T-helper 1 cell treated with Interleukin-12 subunit alpha and Interleukin-12 subunit beta and Interleukin-4 antibody, amounts not matched to agents 30 μg/mL and 1 μg/mL, for 36 hours (primary cell): Measurements from ENCODE around the gene GAPDH.

ENCODE experiments used
- H3K27ac Mint-ChIP-seq: one replicate; pipeline ENCODE4 v1.8.0; 2021; ENCODE audit warnings: mild to moderate bottlenecking, mixed read lengths
- H3K27me3 Mint-ChIP-seq: one replicate; pipeline ENCODE4 v1.8.0; 2021; ENCODE audit warnings: low read depth, mixed read lengths
- H3K36me3 Mint-ChIP-seq: one replicate; pipeline ENCODE4 v1.8.0; 2021; ENCODE audit warnings: low read depth, mixed read lengths
- H3K4me1 Mint-ChIP-seq: one replicate; pipeline ENCODE4 v1.8.0; 2021; ENCODE audit warnings: low read depth, mixed read lengths
- H3K4me3 Mint-ChIP-seq: one replicate; pipeline ENCODE4 v1.8.0; 2021; ENCODE audit warnings: mild to moderate bottlenecking, moderate library complexity, mixed read lengths
- H3K9me3 Mint-ChIP-seq: one replicate; pipeline ENCODE4 v1.8.0; 2021; ENCODE audit warnings: mixed read lengths

Gene GAPDH

DNA sequence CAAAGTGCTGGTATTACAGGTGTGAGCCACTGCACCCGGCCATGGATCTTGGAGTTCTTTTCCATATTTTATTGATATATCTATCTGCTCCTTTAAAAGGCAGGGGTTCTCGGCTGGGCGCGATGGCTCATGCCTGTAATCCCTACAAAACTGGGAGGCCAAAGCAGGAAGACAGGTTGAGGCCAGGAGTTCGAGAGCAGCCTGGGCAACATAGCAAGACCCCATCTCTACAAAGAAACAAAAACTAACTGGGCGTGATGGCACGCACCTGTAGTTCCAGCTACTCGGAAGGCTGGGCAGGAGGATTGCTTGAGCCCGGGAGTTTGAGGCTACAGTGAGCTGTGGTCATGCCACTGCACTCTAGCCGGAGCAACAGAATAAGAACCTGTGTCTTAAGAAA, 12.1 kb upstream of the GAPDH start:
- Mint-ChIP-seq H3K4me1 (peaks cover 5% of the 10 kb centered on the region), H3K4me3 (no peak overlapping the region), H3K27me3 (no peaks in the 10 kb centered on the region), H3K9me3 (no peaks in the 10 kb centered on the region), H3K36me3 (peaks cover 46% of the 10 kb centered on the region), H3K27ac (no peak overlapping the region)

DNA sequence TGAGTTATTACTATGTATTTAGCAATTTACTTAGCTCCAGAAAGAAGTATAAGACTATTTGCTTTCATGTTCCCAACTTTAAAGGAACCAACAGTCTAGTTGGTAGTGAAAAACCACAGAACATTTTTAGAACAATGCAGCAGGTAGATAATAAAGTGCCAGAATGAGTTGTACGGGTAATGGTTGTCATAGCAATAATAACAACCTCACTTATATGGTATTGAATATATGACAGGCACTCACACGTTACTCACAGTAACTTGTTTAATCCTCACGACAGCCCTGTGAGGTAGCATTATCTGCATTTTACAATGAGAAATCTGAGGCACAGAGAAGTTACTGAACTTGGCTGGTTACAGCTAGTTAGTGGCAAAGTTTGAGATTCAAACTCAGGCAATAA, 10.6 kb upstream of the GAPDH start:
- Mint-ChIP-seq H3K36me3 (peaks cover 56% of the 10 kb centered on the region), H3K9me3 (no peaks in the 10 kb centered on the region), H3K4me1 (peaks cover 5% of the 10 kb centered on the region), H3K27ac (peak overlapping the region; percentile 79), H3K27me3 (no peaks in the 10 kb centered on the region), H3K4me3 (no peak overlapping the region)

DNA sequence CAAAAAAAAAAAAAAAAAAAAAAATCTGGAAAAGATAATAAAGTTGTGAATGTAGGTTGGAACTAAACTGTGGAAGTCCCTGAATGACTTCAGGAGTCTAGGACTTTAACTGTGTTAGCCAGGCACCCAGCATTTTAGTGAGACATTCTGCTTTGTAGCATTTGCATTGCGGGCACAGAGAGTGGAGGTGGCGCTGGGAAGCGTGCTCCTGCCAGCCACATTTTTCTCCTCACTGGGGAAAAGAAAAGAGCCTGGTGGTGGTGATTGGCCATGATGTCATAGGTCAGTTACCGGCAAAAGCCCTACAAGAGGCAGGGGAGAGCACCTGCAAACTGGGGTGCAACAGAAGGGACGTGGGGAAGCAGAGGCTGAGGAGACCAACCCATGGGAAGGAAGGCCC, 9.7 kb upstream of the GAPDH start:
- no peak overlapping the region for H3K27ac Mint-ChIP-seq
- peaks cover 60% of the 10 kb centered on the region for H3K36me3 Mint-ChIP-seq
- no peaks in the 10 kb centered on the region for H3K27me3 Mint-ChIP-seq
- H3K4me1 Mint-ChIP-seq = peaks cover 5% of the 10 kb centered on the region
- no peaks in the 10 kb centered on the region for H3K9me3 Mint-ChIP-seq
- no peak overlapping the region for H3K4me3 Mint-ChIP-seq

DNA sequence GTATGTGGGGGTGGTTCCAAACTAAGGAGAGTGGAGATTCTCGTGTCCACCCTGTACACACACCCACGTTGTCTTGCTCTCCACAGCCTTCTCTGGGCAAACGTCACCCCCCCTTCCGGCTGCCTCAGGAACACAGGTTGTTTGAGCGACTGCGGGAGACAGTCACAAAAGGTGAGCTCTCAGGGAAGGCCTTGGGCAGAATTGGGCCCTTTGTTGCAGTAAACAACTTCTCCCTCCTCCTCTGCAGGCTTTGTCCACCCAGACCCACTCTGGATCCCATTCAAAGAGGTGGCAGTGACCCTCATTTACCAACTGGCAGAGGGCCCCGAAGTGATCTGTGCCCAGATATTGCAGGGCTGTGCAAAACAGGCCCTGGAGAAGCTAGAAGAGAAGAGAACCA, 8.1 kb upstream of the GAPDH start:
- H3K27ac Mint-ChIP-seq = no peak overlapping the region
- no peaks in the 10 kb centered on the region for H3K27me3 Mint-ChIP-seq
- H3K36me3 Mint-ChIP-seq = peaks cover 66% of the 10 kb centered on the region
- H3K9me3 Mint-ChIP-seq = no peaks in the 10 kb centered on the region
- peaks cover 6% of the 10 kb centered on the region for H3K4me1 Mint-ChIP-seq
- H3K4me3 Mint-ChIP-seq = no peak overlapping the region

DNA sequence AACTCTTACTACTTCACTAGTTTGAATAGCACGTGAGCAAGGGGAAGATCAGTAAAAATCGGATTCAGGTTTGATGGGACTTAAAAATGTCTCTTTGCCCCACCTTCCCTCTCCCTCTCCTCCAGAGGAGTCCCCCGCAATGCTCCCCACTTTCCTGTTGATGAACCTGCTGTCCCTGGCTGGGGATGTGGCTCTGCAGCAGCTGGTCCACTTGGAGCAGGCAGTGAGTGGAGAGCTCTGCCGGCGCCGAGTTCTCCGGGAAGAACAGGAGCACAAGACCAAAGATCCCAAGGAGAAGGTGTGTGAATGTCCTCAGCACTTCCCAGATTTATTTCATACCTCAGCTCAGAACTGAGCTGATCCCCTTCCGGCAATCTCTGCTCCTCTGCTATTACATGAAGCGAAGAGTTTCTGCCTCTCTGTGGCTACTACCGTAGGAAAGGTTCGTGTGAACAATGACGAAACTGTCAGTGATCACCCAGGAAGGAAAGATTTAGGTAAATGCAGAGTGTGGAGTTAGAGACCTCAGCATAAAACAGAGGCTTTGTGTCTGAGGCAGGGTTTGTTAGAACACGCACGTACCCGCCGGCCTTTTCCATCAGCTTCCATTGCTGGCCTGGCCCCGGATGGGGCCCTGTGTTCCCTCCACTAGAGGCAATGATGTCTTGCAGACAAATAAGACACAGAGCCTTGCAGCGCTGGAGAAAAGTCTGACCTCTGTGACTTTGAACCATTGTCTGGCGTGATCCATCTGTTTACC, 7.4 kb upstream of the GAPDH start:
- Mint-ChIP-seq H3K36me3 (peaks cover 69% of the 10 kb centered on the region), H3K27me3 (no peaks in the 10 kb centered on the region), H3K4me3 (no peak overlapping the region), H3K27ac (no peak overlapping the region), H3K4me1 (peaks cover 9% of the 10 kb centered on the region), H3K9me3 (no peaks in the 10 kb centered on the region)

DNA sequence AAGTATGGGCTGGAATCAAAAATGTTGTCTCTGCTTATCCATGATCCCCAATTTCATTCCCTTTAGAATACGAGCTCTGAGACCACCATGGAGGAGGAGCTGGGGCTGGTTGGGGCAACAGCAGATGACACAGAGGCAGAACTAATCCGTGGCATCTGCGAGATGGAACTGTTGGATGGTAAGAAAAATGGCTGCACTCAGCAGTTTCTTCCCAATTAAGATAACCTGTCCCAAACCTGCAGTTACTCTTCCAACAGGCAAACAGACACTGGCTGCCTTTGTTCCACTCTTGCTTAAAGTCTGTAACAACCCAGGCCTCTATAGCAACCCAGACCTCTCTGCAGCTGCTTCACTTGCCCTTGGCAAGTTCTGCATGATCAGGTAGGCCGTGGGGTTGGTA, 6.6 kb upstream of the GAPDH start:
- Mint-ChIP-seq H3K27ac (no peak overlapping the region), H3K9me3 (no peaks in the 10 kb centered on the region), H3K4me3 (no peak overlapping the region), H3K4me1 (peaks cover 17% of the 10 kb centered on the region), H3K27me3 (no peaks in the 10 kb centered on the region), H3K36me3 (peaks cover 74% of the 10 kb centered on the region)

DNA sequence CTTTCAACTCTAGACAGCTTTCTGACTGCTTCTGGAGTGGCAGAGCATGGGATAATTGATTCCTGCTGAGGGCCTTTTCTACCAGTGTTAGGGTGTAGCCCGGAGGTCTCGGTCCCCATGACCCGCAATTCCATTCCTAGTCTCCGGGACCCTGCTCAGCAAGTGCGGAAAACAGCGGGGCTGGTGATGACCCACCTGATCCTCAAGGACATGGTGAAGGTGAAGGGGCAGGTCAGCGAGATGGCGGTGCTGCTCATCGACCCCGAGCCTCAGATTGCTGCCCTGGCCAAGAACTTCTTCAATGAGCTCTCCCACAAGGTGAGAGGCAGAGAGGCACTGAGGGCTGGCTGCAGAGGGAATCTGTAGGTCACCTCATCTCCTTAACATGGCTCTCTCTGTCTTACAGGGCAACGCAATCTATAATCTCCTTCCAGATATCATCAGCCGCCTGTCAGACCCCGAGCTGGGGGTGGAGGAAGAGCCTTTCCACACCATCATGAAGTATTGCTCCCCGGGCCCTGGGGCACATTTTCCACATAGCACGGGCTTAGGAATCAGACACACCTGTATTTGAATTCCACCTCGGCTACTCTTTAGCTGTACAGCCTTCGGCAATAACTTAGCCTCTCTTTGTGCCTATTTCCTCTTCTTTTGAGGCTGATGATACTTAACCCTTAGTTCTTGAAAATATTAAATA, 5.6 kb upstream of the GAPDH start:
- H3K27me3 Mint-ChIP-seq = no peaks in the 10 kb centered on the region
- H3K36me3 Mint-ChIP-seq = peaks cover 72% of the 10 kb centered on the region
- H3K4me1 Mint-ChIP-seq = peaks cover 21% of the 10 kb centered on the region
- H3K9me3 Mint-ChIP-seq = no peaks in the 10 kb centered on the region
- no peak overlapping the region for H3K27ac Mint-ChIP-seq
- no peak overlapping the region for H3K4me3 Mint-ChIP-seq

DNA sequence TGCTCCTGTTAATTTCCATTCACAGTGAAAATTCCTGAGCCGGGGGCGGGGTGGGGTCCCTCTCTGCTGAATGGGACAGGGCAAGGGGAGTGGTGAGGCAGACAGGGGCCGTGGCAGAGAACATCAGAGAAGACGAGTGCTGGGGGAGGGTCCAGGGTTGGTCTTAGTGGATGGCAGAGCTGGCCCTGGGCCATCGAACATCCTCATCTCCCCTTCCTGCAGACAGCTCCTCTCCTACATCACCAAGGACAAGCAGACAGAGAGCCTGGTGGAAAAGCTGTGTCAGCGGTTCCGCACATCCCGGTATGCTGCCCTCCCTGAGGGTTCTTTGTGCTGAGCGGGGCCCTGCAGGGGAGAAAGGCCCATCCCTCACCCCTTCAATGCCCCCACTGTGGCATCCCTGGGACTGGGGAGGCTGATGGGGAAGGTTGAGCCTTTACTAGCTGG, 5.0 kb upstream of the GAPDH start:
- Mint-ChIP-seq H3K9me3 (no peaks in the 10 kb centered on the region), H3K27me3 (no peaks in the 10 kb centered on the region), H3K4me3 (no peak overlapping the region), H3K4me1 (peaks cover 24% of the 10 kb centered on the region), H3K36me3 (peaks cover 67% of the 10 kb centered on the region), H3K27ac (no peak overlapping the region)

DNA sequence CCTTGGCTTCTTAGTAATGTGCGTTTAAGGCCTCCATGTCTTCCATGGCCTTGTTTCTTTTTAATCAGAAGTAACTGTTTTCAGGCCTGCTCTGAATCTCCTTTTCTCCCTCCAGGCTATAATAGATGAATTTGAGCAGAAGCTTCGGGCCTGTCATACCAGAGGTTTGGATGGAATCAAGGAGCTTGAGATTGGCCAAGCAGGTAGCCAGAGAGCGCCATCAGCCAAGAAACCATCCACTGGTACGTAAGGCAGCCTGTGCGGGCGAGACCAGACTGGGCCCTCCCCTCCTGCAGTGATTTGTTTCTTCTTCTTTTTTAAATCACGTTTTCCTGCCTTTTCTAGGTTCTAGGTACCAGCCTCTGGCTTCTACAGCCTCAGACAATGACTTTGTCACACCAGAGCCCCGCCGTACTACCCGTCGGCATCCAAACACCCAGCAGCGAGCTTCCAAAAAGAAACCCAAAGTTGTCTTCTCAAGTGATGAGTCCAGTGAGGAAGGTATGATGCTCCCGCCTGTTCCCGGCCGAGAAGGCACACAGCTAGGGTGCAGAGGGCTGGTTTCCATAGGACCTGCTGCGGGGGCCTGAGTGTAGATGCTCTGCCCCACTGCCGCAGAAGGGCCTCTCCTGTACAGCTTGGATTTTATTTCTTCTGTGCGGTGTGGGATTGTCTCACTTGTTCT, 3.6 kb upstream of the GAPDH start:
- Mint-ChIP-seq H3K27ac (peak overlapping the region; percentile 82), H3K4me3 (peak overlapping the region; percentile 13), H3K9me3 (no peaks in the 10 kb centered on the region), H3K27me3 (no peaks in the 10 kb centered on the region), H3K36me3 (peaks cover 62% of the 10 kb centered on the region), H3K4me1 (peaks cover 25% of the 10 kb centered on the region)

DNA sequence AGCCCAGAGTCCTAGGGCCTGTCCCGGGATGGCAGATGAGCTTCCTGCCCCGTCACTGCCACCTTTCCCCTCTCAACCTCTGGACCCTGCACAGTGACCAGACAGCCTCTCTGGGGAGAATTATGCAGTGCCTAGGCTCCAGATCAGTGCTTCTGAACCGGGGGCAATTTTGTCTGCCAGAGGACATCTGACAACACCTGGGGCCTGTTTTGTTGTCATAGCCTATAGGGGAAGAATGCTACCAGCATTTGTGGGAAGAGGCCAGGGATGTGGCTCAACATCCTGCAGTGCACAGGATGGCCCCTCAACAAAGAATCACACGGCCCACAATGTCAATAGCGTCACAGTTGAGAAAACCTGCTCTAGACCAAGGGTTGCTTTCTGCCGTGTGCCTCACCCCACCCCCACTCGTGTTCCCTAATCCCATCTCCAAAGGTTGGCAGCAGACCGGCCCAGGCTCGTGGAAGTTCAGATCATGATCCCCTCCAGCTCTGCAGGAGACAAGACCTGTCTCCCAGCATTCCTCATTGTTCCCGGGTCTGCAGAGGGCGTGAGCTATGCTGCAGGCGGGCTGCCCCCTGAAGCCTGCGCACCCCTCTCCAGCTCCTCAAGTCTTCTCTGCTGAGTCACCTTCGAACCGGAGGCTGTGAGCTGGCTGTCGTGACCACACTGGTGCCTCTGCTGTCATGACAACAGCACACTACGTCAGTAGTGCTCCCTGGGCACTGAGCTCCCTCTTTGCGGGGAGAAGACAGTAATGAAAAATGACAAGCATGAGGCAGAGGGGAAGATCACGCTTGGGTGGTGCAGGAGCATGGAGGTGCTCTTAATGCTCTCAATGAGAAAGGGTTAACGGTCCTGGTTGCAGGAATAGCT, 2.0 kb upstream of the GAPDH start:
- H3K36me3 Mint-ChIP-seq = peaks cover 60% of the 10 kb centered on the region
- no peaks in the 10 kb centered on the region for H3K9me3 Mint-ChIP-seq
- H3K4me3 Mint-ChIP-seq = peak overlapping the region; percentile 92
- peak overlapping the region; percentile 98 for H3K27ac Mint-ChIP-seq
- peaks cover 34% of the 10 kb centered on the region for H3K4me1 Mint-ChIP-seq
- no peaks in the 10 kb centered on the region for H3K27me3 Mint-ChIP-seq

DNA sequence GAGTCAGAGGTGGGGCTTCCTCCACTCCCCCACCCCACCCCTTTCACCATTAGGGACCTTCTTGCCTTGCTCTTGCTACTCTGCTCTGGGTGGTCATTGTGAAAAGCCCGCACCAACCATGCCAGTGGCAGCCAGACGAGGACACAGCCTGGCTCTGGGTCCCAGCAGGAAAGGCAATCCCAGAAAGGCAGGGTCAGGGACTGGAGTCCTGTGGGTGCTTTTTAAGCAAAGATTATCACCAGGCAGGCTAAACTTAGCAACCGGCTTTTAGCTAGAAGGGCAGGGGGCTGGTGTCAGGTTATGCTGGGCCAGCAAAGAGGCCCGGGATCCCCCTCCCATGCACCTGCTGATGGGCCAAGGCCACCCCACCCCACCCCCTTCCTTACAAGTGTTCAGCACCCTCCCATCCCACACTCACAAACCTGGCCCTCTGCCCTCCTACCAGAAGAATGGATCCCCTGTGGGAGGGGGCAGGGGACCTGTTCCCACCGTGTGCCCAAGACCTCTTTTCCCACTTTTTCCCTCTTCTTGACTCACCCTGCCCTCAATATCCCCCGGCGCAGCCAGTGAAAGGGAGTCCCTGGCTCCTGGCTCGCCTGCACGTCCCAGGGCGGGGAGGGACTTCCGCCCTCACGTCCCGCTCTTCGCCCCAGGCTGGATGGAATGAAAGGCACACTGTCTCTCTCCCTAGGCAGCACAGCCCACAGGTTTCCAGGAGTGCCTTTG, 1.2 kb upstream of the GAPDH start:
- peaks cover 39% of the 10 kb centered on the region for H3K4me1 Mint-ChIP-seq
- H3K9me3 Mint-ChIP-seq = no peaks in the 10 kb centered on the region
- peaks cover 57% of the 10 kb centered on the region for H3K36me3 Mint-ChIP-seq

DNA sequence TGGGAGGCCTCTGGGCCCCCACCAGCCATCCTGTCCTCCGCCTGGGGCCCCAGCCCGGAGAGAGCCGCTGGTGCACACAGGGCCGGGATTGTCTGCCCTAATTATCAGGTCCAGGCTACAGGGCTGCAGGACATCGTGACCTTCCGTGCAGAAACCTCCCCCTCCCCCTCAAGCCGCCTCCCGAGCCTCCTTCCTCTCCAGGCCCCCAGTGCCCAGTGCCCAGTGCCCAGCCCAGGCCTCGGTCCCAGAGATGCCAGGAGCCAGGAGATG, 729 bp upstream of the GAPDH start:
- peak overlapping the region; percentile 92 for H3K4me3 Mint-ChIP-seq
- H3K27ac Mint-ChIP-seq = peak overlapping the region; percentile 98
- peaks cover 39% of the 10 kb centered on the region for H3K4me1 Mint-ChIP-seq
- peaks cover 54% of the 10 kb centered on the region for H3K36me3 Mint-ChIP-seq
- no peaks in the 10 kb centered on the region for H3K9me3 Mint-ChIP-seq
- H3K27me3 Mint-ChIP-seq = no peaks in the 10 kb centered on the region

More for the DNA sequence above, 1.2 kb upstream of the GAPDH start:
- Mint-ChIP-seq H3K27me3 (no peaks in the 10 kb centered on the region), H3K27ac (peak overlapping the region; percentile 98), H3K4me3 (peak overlapping the region; percentile 92)

DNA sequence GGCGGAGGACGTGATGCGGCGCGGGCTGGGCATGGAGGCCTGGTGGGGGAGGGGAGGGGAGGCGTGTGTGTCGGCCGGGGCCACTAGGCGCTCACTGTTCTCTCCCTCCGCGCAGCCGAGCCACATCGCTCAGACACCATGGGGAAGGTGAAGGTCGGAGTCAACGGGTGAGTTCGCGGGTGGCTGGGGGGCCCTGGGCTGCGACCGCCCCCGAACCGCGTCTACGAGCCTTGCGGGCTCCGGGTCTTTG, 303 bp downstream of the GAPDH start:
- Mint-ChIP-seq H3K36me3 (peaks cover 56% of the 10 kb centered on the region), H3K27ac (peak overlapping the region; percentile 98), H3K27me3 (no peaks in the 10 kb centered on the region), H3K9me3 (no peaks in the 10 kb centered on the region), H3K4me3 (peak overlapping the region; percentile 92), H3K4me1 (peaks cover 45% of the 10 kb centered on the region)
